ENCODE results near the gene AXL. TPM values are rescaled to one million over a fixed set of nuclear protein-coding genes. Genes with fewer than 3 reads are reported as not detected.

Gene AXL
- total and polyA plus RNA-seq, 9 of the 15 experiments (the other 6 are each of a cell fraction or from before 2014, with no cell fraction given): 0.80 to 6.6 (median 1.6) TPM

- TF ChIP-seq FOXP4 (CRISPR knock-in tag; IDR thresholded peaks at IDR 0.05; ENCODE audit: borderline replicate concordance) (peak; percentile 31; the same call in 1 of the 2 replicates), CREB3 (tag; conservative IDR thresholded peaks at IDR 0.05; ENCODE audit: low read depth) (no peak), MIER1 (IDR thresholded peaks at IDR 0.05; ENCODE audit: low read depth) (no peak), NFIC (IDR thresholded peaks at IDR 0.05) (no peak; the same call in 1 of the 2 replicates), ZNF561 (CRISPR knock-in tag; conservative IDR thresholded peaks at IDR 0.05) (no peak), SAP30 (IDR thresholded peaks at IDR 0.05; ENCODE audit: borderline replicate concordance, insufficient read depth, low read depth, low read length, poor library complexity, severe bottlenecking) (no peak), ZNF134 (CRISPR knock-in tag; conservative IDR thresholded peaks at IDR 0.05) (no peak), HSF4 (CRISPR knock-in tag; IDR thresholded peaks at IDR 0.05; ENCODE audit: borderline replicate concordance) (no peak), IRF1 (CRISPR knock-in tag; IDR thresholded peaks at IDR 0.05; ENCODE audit: borderline replicate concordance) (no peak), SMARCC2 (IDR thresholded peaks at IDR 0.05; ENCODE audit: low read depth) (no peak; the same call in 1 of the 2 replicates), PHF20 (IDR thresholded peaks at IDR 0.05; ENCODE audit: partially characterized antibody) (peak; percentile 55), ETS1 (conservative IDR thresholded peaks at IDR 0.05; ENCODE audit: control insufficient read depth, low read depth, low read length) (no peak), ZNF41 (CRISPR knock-in tag; conservative IDR thresholded peaks at IDR 0.05) (no peak), FOXJ2 (tag; IDR thresholded peaks at IDR 0.05) (no peak), SMAD1 (IDR thresholded peaks at IDR 0.05; ENCODE audit: low read depth, low read length, partially characterized antibody) (no peak), CTCF (IDR thresholded peaks at IDR 0.05 in 2 of 3, conservative IDR thresholded peaks at IDR 0.05 in 1 of 3; ENCODE audit: insufficient read depth in 2 of 3, low read depth in 1 of 3, low read length in 3 of 3) (no peak), PCBP1 (IDR thresholded peaks at IDR 0.05; ENCODE audit: low read depth, low read length, poor library complexity, severe bottlenecking) (no peak), STAT5B (CRISPR knock-in tag; IDR thresholded peaks at IDR 0.05) (no peak), MAFK (IDR thresholded peaks at IDR 0.05; ENCODE audit: low read length) (no peak), TRIM24 (IDR thresholded peaks at IDR 0.05) (peak; percentile 39 to 45), NFE2 (IDR thresholded peaks at IDR 0.05; ENCODE audit: low read depth) (peak; percentile 28; the same call in 1 of the 2 replicates)
These were observed 6.4 kb downstream of the AXL start (continued) for GRCh38 chr19:41225238-41226052.
